HUES64 (cell line): Measurements from ENCODE around the gene SYNJ1.
"Not testable (repeated sequence)": the region's sequence is repeated elsewhere in the genome, so short reads cannot be mapped to it uniquely, and the experiment has no call there.

Experiments used
- H3K27ac ChIP-seq: 2 replicates; pipeline ENCODE4 v1.7.0; 2013; ENCODE audit warnings: low read depth, low read length, inconsistent platforms
- H3K27me3 ChIP-seq: 2 replicates; pipeline ENCODE4 v1.6.1; 2013; ENCODE audit warnings: mild to moderate bottlenecking, low read length; ENCODE audit not compliant: insufficient read depth
- H3K36me3 ChIP-seq: 2 replicates; pipeline ENCODE4 v1.6.1; 2013; ENCODE audit warnings: mild to moderate bottlenecking, low read length; ENCODE audit not compliant: insufficient read depth
- H3K4me1 ChIP-seq: 2 replicates; pipeline ENCODE4 v1.6.1; 2013; ENCODE audit warnings: mild to moderate bottlenecking, low read length, moderate library complexity; ENCODE audit not compliant: insufficient read depth
- H3K4me3 ChIP-seq: 2 replicates; pipeline ENCODE4 v1.5.1; 2013; ENCODE audit warnings: mild to moderate bottlenecking, low read length, moderate library complexity
- H3K9ac ChIP-seq: 2 replicates; pipeline ENCODE4 v1.6.1; 2013; ENCODE audit warnings: mild to moderate bottlenecking, low read depth, low read length
- H3K9me3 ChIP-seq: 2 replicates; pipeline ENCODE4 v1.6.1; 2013; ENCODE audit warnings: low read depth, low read length; ENCODE audit not compliant: insufficient read depth
- WGBS: fragments of 150-250, 120-280 bp; methylation state at CpG from one replicate; pipeline ENCODE4 v1.1.7; 2013; ENCODE audit warnings: missing lambda C conversion rate; 5-methylcytosine and 5-hydroxymethylcytosine counted together

Gene SYNJ1

GRCh38 chr21:32611471-32611997 lies 116.3 kb downstream of the SYNJ1 start:
- Histone ChIP-seq H3K27me3 (no peaks in the 10 kb centered on the region), H3K4me1 (peaks cover 8% of the 10 kb centered on the region; the same call in 1 of the 2 replicates), H3K27ac (peak overlapping the region; percentile 87), H3K9me3 (no peaks in the 10 kb centered on the region), H3K4me3 (peak overlapping the region; percentile 97), H3K36me3 (peaks cover 36% of the 10 kb centered on the region), H3K9ac (peak overlapping the region; percentile 95)
- WGBS: 1% methylated on average over 28 of the region's 28 CpGs

- not testable (repeated sequence) for H3K27ac ChIP-seq, H3K9ac ChIP-seq, H3K27me3 ChIP-seq, H3K9me3 ChIP-seq
- peaks cover 42% of the 10 kb centered on the region for H3K36me3 ChIP-seq
- WGBS: 83% methylated on average over 17 of the region's 17 CpGs
- H3K4me3 ChIP-seq: peak overlapping the region; percentile 97
- H3K4me1 ChIP-seq: peaks cover 13% of the 10 kb centered on the region
These were observed 116.9 kb downstream of the SYNJ1 start for GRCh38 chr21:32610940-32611339.

GRCh38 chr21:32608851-32609250 lies 119.0 kb downstream of the SYNJ1 start:
- H3K4me3 ChIP-seq: no peak overlapping the region
- H3K9me3 ChIP-seq: no peaks in the 10 kb centered on the region
- H3K4me1 ChIP-seq: peaks cover 32% of the 10 kb centered on the region
- no peaks in the 10 kb centered on the region for H3K27me3 ChIP-seq
- WGBS: 96% methylated on average over 5 of the region's 5 CpGs
- H3K27ac ChIP-seq: no peak overlapping the region
- no peak overlapping the region for H3K9ac ChIP-seq
- peaks cover 54% of the 10 kb centered on the region for H3K36me3 ChIP-seq

GRCh38 chr21:32605469-32605868 lies 122.3 kb downstream of the SYNJ1 start:
- Histone ChIP-seq H3K4me3 (no peak overlapping the region), H3K4me1 (peaks cover 37% of the 10 kb centered on the region), H3K27ac (peak overlapping the region; percentile 86; the same call in 1 of the 2 replicates), H3K27me3 (no peaks in the 10 kb centered on the region), H3K9me3 (no peaks in the 10 kb centered on the region), H3K36me3 (peaks cover 81% of the 10 kb centered on the region), H3K9ac (peak overlapping the region; percentile 27)
- WGBS: 92% methylated on average over 8 of the region's 8 CpGs

- Histone ChIP-seq H3K36me3 (peaks cover 81% of the 10 kb centered on the region), H3K4me3 (no peak overlapping the region), H3K4me1 (peaks cover 35% of the 10 kb centered on the region), H3K9ac (peak overlapping the region; percentile 27; the same call in 1 of the 2 replicates), H3K27me3 (no peaks in the 10 kb centered on the region), H3K9me3 (no peaks in the 10 kb centered on the region), H3K27ac (peak overlapping the region; percentile 86; the same call in 1 of the 2 replicates)
- 16% methylated on average over 8 of the region's 8 CpGs for WGBS
These were observed 123.3 kb downstream of the SYNJ1 start for GRCh38 chr21:32604464-32604863.

- H3K27ac ChIP-seq: peak overlapping the region; percentile 86
- H3K27me3 ChIP-seq: no peaks in the 10 kb centered on the region
- H3K4me3 ChIP-seq: no peak overlapping the region
- H3K4me1 ChIP-seq: peaks cover 35% of the 10 kb centered on the region
- no peaks in the 10 kb centered on the region for H3K9me3 ChIP-seq
- no peak overlapping the region for H3K9ac ChIP-seq
- WGBS: 63% methylated on average over 8 of the region's 8 CpGs
- H3K36me3 ChIP-seq: peaks cover 78% of the 10 kb centered on the region
These were observed 124.7 kb downstream of the SYNJ1 start for GRCh38 chr21:32603131-32603530.

GRCh38 chr21:32602099-32602498 lies 125.7 kb downstream of the SYNJ1 start:
- H3K9ac ChIP-seq: no peak overlapping the region
- H3K4me3 ChIP-seq: no peak overlapping the region
- H3K4me1 ChIP-seq: peaks cover 35% of the 10 kb centered on the region
- H3K27ac ChIP-seq: no peak overlapping the region
- H3K36me3 ChIP-seq: peaks cover 70% of the 10 kb centered on the region
- no peaks in the 10 kb centered on the region for H3K27me3 ChIP-seq
- 94% methylated on average over 6 of the region's 6 CpGs for WGBS
- H3K9me3 ChIP-seq: no peaks in the 10 kb centered on the region

- Histone ChIP-seq H3K4me1 (peaks cover 16% of the 10 kb centered on the region), H3K27me3 (no peaks in the 10 kb centered on the region), H3K9me3 (no peaks in the 10 kb centered on the region), H3K4me3 (no peak overlapping the region), H3K9ac (no peak overlapping the region), H3K27ac (no peak overlapping the region), H3K36me3 (peaks cover 48% of the 10 kb centered on the region)
- WGBS: 89% methylated on average over 8 of the region's 8 CpGs
These were observed 128.3 kb downstream of the SYNJ1 start for GRCh38 chr21:32599526-32599925.

- Histone ChIP-seq H3K4me1 (peaks cover 13% of the 10 kb centered on the region), H3K9ac (no peak overlapping the region), H3K9me3 (no peaks in the 10 kb centered on the region), H3K4me3 (no peak overlapping the region), H3K27ac (no peak overlapping the region), H3K36me3 (peaks cover 48% of the 10 kb centered on the region), H3K27me3 (no peaks in the 10 kb centered on the region)
- 92% methylated on average over 5 of the region's 5 CpGs for WGBS
These were observed 128.7 kb downstream of the SYNJ1 start for GRCh38 chr21:32599091-32599490.

- WGBS: 93% methylated on average over 6 of the region's 6 CpGs
- peaks cover 30% of the 10 kb centered on the region for H3K36me3 ChIP-seq
These were observed 130.6 kb downstream of the SYNJ1 start for GRCh38 chr21:32597205-32597604.

GRCh38 chr21:32595431-32595830 lies 132.4 kb downstream of the SYNJ1 start:
- no peak overlapping the region for H3K9ac ChIP-seq
- no peaks in the 10 kb centered on the region; the same call in 1 of the 2 replicates for H3K4me1 ChIP-seq
- H3K27me3 ChIP-seq: no peaks in the 10 kb centered on the region
- 92% methylated on average over 11 of the region's 11 CpGs for WGBS
- H3K36me3 ChIP-seq: peaks cover 19% of the 10 kb centered on the region
- H3K27ac ChIP-seq: no peak overlapping the region
- no peak overlapping the region for H3K4me3 ChIP-seq
- no peaks in the 10 kb centered on the region for H3K9me3 ChIP-seq

More at GRCh38 chr21:32597205-32597604, 130.6 kb downstream of the SYNJ1 start:
- H3K9me3 ChIP-seq: no peaks in the 10 kb centered on the region
- H3K27ac ChIP-seq: no peak overlapping the region
- no peak overlapping the region for H3K4me3 ChIP-seq
- H3K27me3 ChIP-seq: no peaks in the 10 kb centered on the region
- H3K9ac ChIP-seq: no peak overlapping the region
- no peaks in the 10 kb centered on the region; the same call in 1 of the 2 replicates for H3K4me1 ChIP-seq

GRCh38 chr21:32593690-32594089 lies 134.1 kb downstream of the SYNJ1 start:
- H3K4me3 ChIP-seq: no peak overlapping the region
- H3K4me1 ChIP-seq: no peaks in the 10 kb centered on the region
- H3K27me3 ChIP-seq: no peaks in the 10 kb centered on the region
- no peak overlapping the region for H3K9ac ChIP-seq
- WGBS: 97% methylated on average over 4 of the region's 8 CpGs
- H3K9me3 ChIP-seq: no peaks in the 10 kb centered on the region
- H3K36me3 ChIP-seq: 0 out of 2 replicates have a peak, but pooled peaks cover 2% of the 10 kb centered on the region
- H3K27ac ChIP-seq: no peak overlapping the region
